Liver (tissue), 9 donors: ENCODE measurements around the gene GCNT2. TPM values are rescaled to one million over a fixed set of nuclear protein-coding genes. Genes with fewer than 3 reads are reported as not detected.

Experiments
- DNase-seq: peaks from one replicate; pipeline ENCODE4 v3.0.0-alpha.2; 2017; ENCODE audit warnings: low spot score
- H3K27ac ChIP-seq, 2 donors: one replicate each; pipeline ENCODE4 v1.7.0; 2013; ENCODE audit warnings: inconsistent platforms in 2 of 2, low read length in 2 of 2, control low read depth in 1 of 2, low read depth in 1 of 2, mild to moderate bottlenecking in 1 of 2
- H3K27me3 ChIP-seq, 4 donors: one replicate each; pipeline versions ENCODE4 v1.6.1 to v1.7.0; 2013; ENCODE audit warnings: low read length in 3 of 4, inconsistent platforms in 1 of 4, mild to moderate bottlenecking in 1 of 4, moderate library complexity in 1 of 4; ENCODE audit not compliant: control insufficient read depth in 4 of 4, insufficient read depth in 4 of 4
- H3K36me3 ChIP-seq, 4 donors: one replicate each; pipeline versions ENCODE4 v1.6.1 to v1.7.0; 2013; ENCODE audit warnings: low read length in 3 of 4, mild to moderate bottlenecking in 3 of 4, low read depth in 1 of 4, moderate library complexity in 1 of 4; ENCODE audit not compliant: control insufficient read depth in 4 of 4, insufficient read depth in 3 of 4
- H3K4me1 ChIP-seq, 4 donors: one replicate each; pipeline versions ENCODE4 v1.6.1 to v1.7.0; 2013; ENCODE audit warnings: low read length in 3 of 4, mild to moderate bottlenecking in 3 of 4, moderate library complexity in 1 of 4; ENCODE audit not compliant: control insufficient read depth in 4 of 4, insufficient read depth in 4 of 4
- H3K4me3 ChIP-seq, 3 donors: one replicate each; pipeline versions ENCODE4 v1.6.1 to v1.7.0; 2013; ENCODE audit warnings: low read length in 3 of 3, control low read depth in 1 of 3, low read depth in 1 of 3, mild to moderate bottlenecking in 1 of 3
- H3K9ac ChIP-seq, 2 donors: one replicate each; pipeline ENCODE4 v1.7.0; 2013; ENCODE audit warnings: low read length in 2 of 2, mild to moderate bottlenecking in 2 of 2, moderate library complexity in 2 of 2, control low read depth in 1 of 2, low read depth in 1 of 2
- H3K9me3 ChIP-seq, 4 donors: one replicate each; pipeline versions ENCODE4 v1.6.1 to v1.7.0; 2013; ENCODE audit warnings: low read length in 3 of 4; ENCODE audit not compliant: control insufficient read depth in 4 of 4
- CTCF ChIP-seq: fragments of 150-350 bp; IDR thresholded peaks from 2 replicates; pipeline ENCODE4 v1.5.1; 2017; ENCODE audit warnings: improper control_type of control experiment, low read depth, low read length; ENCODE audit not compliant: missing input control
- EGR1 ChIP-seq, 2 donors: IDR thresholded peaks; 2 replicates each; pipeline ENCODE4 v1.6.1; 2016 to 2018; ENCODE audit warnings: antibody characterized with exemption in 2 of 2, low read depth in 2 of 2
- FOXA1 ChIP-seq: IDR thresholded peaks from 2 replicates; pipeline ENCODE4 v1.6.1; 2016; ENCODE audit warnings: antibody characterized with exemption
- FOXA2 ChIP-seq: IDR thresholded peaks from 2 replicates; pipeline ENCODE4 v1.6.1; 2016; ENCODE audit warnings: antibody characterized with exemption
- GABPA ChIP-seq, 2 donors: IDR thresholded peaks in 1 of 2; conservative IDR thresholded peaks in 1 of 2; 2 replicates each; pipeline ENCODE4 v1.6.1; 2016; ENCODE audit warnings: antibody characterized with exemption in 2 of 2, mild to moderate bottlenecking in 1 of 2, moderate library complexity in 1 of 2
- HNF4A ChIP-seq, 2 donors: conservative IDR thresholded peaks; 2 replicates each; pipeline ENCODE4 v1.6.1; 2016; ENCODE audit warnings: antibody characterized with exemption in 2 of 2, mild to moderate bottlenecking in 2 of 2
- HNF4G ChIP-seq: IDR thresholded peaks from 2 replicates; pipeline ENCODE4 v1.6.1; 2016; ENCODE audit warnings: antibody characterized with exemption
- JUND ChIP-seq, 2 donors: IDR thresholded peaks; 2 replicates each; pipeline ENCODE4 v1.6.1; 2016; ENCODE audit warnings: antibody characterized with exemption in 2 of 2
- NR2F2 ChIP-seq: IDR thresholded peaks from 2 replicates; pipeline ENCODE4 v1.6.1; 2016; ENCODE audit warnings: antibody characterized with exemption
- RAD21 ChIP-seq, 2 donors: IDR thresholded peaks; 2 replicates each; pipeline ENCODE4 v1.6.1; 2016; ENCODE audit warnings: antibody characterized with exemption in 2 of 2, mild to moderate bottlenecking in 2 of 2
- SP1 ChIP-seq: IDR thresholded peaks from 2 replicates; pipeline ENCODE4 v1.6.1; 2018; ENCODE audit warnings: antibody characterized with exemption, mild to moderate bottlenecking
- TAF1 ChIP-seq: conservative IDR thresholded peaks from 2 replicates; pipeline ENCODE4 v1.6.1; 2016; ENCODE audit warnings: antibody characterized with exemption, mild to moderate bottlenecking
- YY1 ChIP-seq: IDR thresholded peaks from 2 replicates; pipeline ENCODE4 v1.6.1; 2016; ENCODE audit warnings: antibody characterized with exemption, mild to moderate bottlenecking
- ZBTB33 ChIP-seq: IDR thresholded peaks from 2 replicates; pipeline ENCODE4 v1.6.1; 2016; ENCODE audit warnings: antibody characterized with exemption
- WGBS: extraction: QIAGEN DNeasy Blood & Tissue Kit; methylation state at CpG from one replicate; pipeline ENCODE4 v1.1.7; 2013; 5-methylcytosine and 5-hydroxymethylcytosine counted together
- polyA plus RNA-seq, 2 donors: library from polyadenylated mRNA; stranded (reverse) in 1 of 2; unstranded in 1 of 2; fragments of 200-250 nt in 1 of 2; fragments of >200 nt in 1 of 2; fragmentation: Nextera tagmentation in 1 of 2; extraction: Ambion mirVana in 1 of 2; gene quantifications; one replicate each; pipeline versions ENCODE4 v1.2.1 to v1.2.3, GENCODE V29; 2013 to 2015
- total RNA-seq, 2 donors: library from RNA; depleted of rRNA; stranded (reverse); fragments of >200 nt; gene quantifications; one replicate each; pipeline ENCODE4 v1.2.3, GENCODE V29; 2014
- TF ChIP-seq, protein P1 (sequence below): IDR thresholded peaks from 2 replicates; pipeline ENCODE4 v1.6.1; 2016; ENCODE audit warnings: antibody characterized with exemption
- TF ChIP-seq, protein P2 (sequence below): IDR thresholded peaks from 2 replicates; pipeline ENCODE4 v1.6.1; 2016; ENCODE audit warnings: antibody characterized with exemption, mild to moderate bottlenecking
- donor health status: healthy.
- donor health status: healthy.
- donor health status: healthy.
- donor health status: healthy.
- donor health status: healthy.

GCNT2 gene
- total and polyA plus RNA-seq, 4 donors = 2.8 to 16.7 (median 4.2) TPM

DNA sequence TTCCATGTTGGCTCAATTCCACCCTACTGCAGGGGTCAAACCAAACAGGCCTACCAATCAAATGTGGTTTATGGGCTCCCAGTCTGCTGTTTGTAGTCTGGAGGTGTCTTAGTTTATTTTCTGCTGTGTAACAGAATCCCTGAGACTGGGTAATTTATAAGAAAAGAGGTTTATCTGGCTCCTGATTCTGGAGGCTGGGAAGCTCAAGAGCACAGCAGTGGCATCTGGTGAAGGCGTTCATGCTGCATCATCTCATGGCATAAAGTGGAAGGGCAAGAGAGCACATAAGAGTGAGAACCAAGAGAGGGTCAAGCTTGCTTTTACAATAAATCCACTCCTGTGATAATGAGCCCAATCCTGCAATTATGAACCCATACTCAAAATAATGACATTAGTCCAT lies 87.9 kb downstream of the GCNT2 start:
- WGBS = 97% methylated on average over 1 of the region's 1 CpG
- TF ChIP-seq NR2F2 = no peak
- TF ChIP-seq SP1 = no peak
- no peak for TF ChIP-seq RAD21 (IDR thresholded peaks at IDR 0.05)
- TF ChIP-seq FOXA1 = no peak
- TF ChIP-seq, protein P1, sequence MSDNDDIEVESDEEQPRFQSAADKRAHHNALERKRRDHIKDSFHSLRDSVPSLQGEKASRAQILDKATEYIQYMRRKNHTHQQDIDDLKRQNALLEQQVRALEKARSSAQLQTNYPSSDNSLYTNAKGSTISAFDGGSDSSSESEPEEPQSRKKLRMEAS = no peak
- H3K27me3 ChIP-seq = no peaks in the 10 kb centered on the region
- no peak for DNase-seq
- peaks cover 0 to 16% (median 9%) of the 10 kb centered on the region in 4 donors for H3K4me1 ChIP-seq
- H3K9me3 ChIP-seq = no peaks in the 10 kb centered on the region
- no peak overlapping the region for H3K4me3 ChIP-seq
- no peaks in the 10 kb centered on the region for H3K36me3 ChIP-seq
- no peak overlapping the region for H3K27ac ChIP-seq
- H3K9ac ChIP-seq = no peak overlapping the region

GRCh38 chr6:10610289-10610688 lies 89.1 kb downstream of the GCNT2 start:
- H3K4me1 ChIP-seq = peaks cover 0 to 16% (median 9%) of the 10 kb centered on the region in 4 donors
- H3K9me3 ChIP-seq = no peaks in the 10 kb centered on the region
- no peak for DNase-seq
- no peak overlapping the region for H3K9ac ChIP-seq
- no peaks in the 10 kb centered on the region for H3K36me3 ChIP-seq
- WGBS = 78% methylated on average over 1 of the region's 1 CpG
- H3K4me3 ChIP-seq = no peak overlapping the region
- no peak overlapping the region for H3K27ac ChIP-seq
- TF ChIP-seq EGR1 (IDR thresholded peaks at IDR 0.05; ENCODE audit: low read depth in 2 of 2) = no peak
- no peak for TF ChIP-seq HNF4G
- TF ChIP-seq NR2F2 = no peak
- TF ChIP-seq TAF1 = no peak
- no peak for TF ChIP-seq SP1
- TF ChIP-seq, protein P1 = no peak
- TF ChIP-seq YY1 = no peak
- no peak for TF ChIP-seq FOXA1
- TF ChIP-seq JUND (IDR thresholded peaks at IDR 0.05) = no peak
- TF ChIP-seq ZBTB33 = no peak
- TF ChIP-seq FOXA2 = no peak
- no peak for TF ChIP-seq RAD21 (IDR thresholded peaks at IDR 0.05)
- no peak for TF ChIP-seq GABPA (IDR thresholded peaks at IDR 0.05 in 1 of 2, conservative IDR thresholded peaks at IDR 0.05 in 1 of 2)
- no peak for TF ChIP-seq HNF4A (conservative IDR thresholded peaks at IDR 0.05)
- TF ChIP-seq CTCF = no peak
- TF ChIP-seq, protein P2, sequence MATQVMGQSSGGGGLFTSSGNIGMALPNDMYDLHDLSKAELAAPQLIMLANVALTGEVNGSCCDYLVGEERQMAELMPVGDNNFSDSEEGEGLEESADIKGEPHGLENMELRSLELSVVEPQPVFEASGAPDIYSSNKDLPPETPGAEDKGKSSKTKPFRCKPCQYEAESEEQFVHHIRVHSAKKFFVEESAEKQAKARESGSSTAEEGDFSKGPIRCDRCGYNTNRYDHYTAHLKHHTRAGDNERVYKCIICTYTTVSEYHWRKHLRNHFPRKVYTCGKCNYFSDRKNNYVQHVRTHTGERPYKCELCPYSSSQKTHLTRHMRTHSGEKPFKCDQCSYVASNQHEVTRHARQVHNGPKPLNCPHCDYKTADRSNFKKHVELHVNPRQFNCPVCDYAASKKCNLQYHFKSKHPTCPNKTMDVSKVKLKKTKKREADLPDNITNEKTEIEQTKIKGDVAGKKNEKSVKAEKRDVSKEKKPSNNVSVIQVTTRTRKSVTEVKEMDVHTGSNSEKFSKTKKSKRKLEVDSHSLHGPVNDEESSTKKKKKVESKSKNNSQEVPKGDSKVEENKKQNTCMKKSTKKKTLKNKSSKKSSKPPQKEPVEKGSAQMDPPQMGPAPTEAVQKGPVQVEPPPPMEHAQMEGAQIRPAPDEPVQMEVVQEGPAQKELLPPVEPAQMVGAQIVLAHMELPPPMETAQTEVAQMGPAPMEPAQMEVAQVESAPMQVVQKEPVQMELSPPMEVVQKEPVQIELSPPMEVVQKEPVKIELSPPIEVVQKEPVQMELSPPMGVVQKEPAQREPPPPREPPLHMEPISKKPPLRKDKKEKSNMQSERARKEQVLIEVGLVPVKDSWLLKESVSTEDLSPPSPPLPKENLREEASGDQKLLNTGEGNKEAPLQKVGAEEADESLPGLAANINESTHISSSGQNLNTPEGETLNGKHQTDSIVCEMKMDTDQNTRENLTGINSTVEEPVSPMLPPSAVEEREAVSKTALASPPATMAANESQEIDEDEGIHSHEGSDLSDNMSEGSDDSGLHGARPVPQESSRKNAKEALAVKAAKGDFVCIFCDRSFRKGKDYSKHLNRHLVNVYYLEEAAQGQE = no peak
- no peaks in the 10 kb centered on the region for H3K27me3 ChIP-seq
